RWPE2 (cell line): ENCODE measurements around the gene SLC37A4.
"Not testable (repeated sequence)": the region's sequence is repeated elsewhere in the genome, so short reads cannot be mapped to it uniquely, and the experiment has no call there.

Source experiments
- ATAC-seq: fragments of 200-7000 bp; cut with Tn5 transposase; 3 replicates; pipeline ENCODE4 v1.9.1; 2021; ENCODE audit warnings: low read depth
- DNase-seq: peaks from one replicate; pipeline ENCODE4 v3.0.0-alpha.2; 2020; ENCODE audit warnings: low spot score
- H3K27ac ChIP-seq: fragments of 450-650 bp; 2 replicates; pipeline ENCODE4 v1.5.1; 2017; ENCODE audit warnings: mild to moderate bottlenecking; ENCODE audit not compliant: poor library complexity, severe bottlenecking
- H3K27me3 ChIP-seq: fragments of 250-450 bp; sonication (Bioruptor Pico); 2 replicates; pipeline ENCODE4 v1.5.1; 2021; ENCODE audit warnings: mild to moderate bottlenecking, moderate library complexity; ENCODE audit not compliant: insufficient read depth, poor library complexity, severe bottlenecking
- H3K36me3 ChIP-seq: fragments of 250-450 bp; sonication (Bioruptor Pico); 2 replicates; pipeline ENCODE4 v1.5.1; 2020; ENCODE audit warnings: low read depth, mild to moderate bottlenecking, moderate library complexity
- H3K4me1 ChIP-seq: fragments of 250-450 bp; sonication (Bioruptor Pico); 2 replicates; pipeline ENCODE4 v1.5.1; 2021; ENCODE audit warnings: mild to moderate bottlenecking, moderate library complexity; ENCODE audit not compliant: insufficient read depth, poor library complexity, severe bottlenecking
- H3K4me3 ChIP-seq: fragments of 250-450 bp; sonication (Bioruptor Pico); 2 replicates; pipeline ENCODE4 v1.5.1; 2021; ENCODE audit warnings: mild to moderate bottlenecking, moderate library complexity; ENCODE audit not compliant: severe bottlenecking
- H3K9me3 ChIP-seq: fragments of 250-450 bp; sonication (Bioruptor Pico); 2 replicates; pipeline ENCODE4 v1.5.1; 2021; ENCODE audit warnings: mild to moderate bottlenecking, moderate library complexity; ENCODE audit not compliant: severe bottlenecking
- CTCF ChIP-seq: fragments of 450-650 bp; IDR thresholded peaks from one replicate; pipeline ENCODE4 v1.5.1; 2017; ENCODE audit warnings: mild to moderate bottlenecking, moderate library complexity; ENCODE audit not compliant: poor library complexity, severe bottlenecking

SLC37A4 gene

GRCh38 chr11:118996926-118997626 is 33.6 kb downstream of the SLC37A4 start:
- Histone ChIP-seq H3K4me3 (peak overlapping the region; percentile 50), H3K27me3 (no peaks in the 10 kb centered on the region), H3K9me3 (no peaks in the 10 kb centered on the region), H3K36me3 (peaks cover 30% of the 10 kb centered on the region), H3K27ac (peak overlapping the region; percentile 87), H3K4me1 (peaks cover 10% of the 10 kb centered on the region)
- DNase-seq (no peak), ATAC-seq (no peak; the same call in 2 of the 3 replicates)
- TF ChIP-seq CTCF, result no peak

- H3K36me3 ChIP-seq, H3K27me3 ChIP-seq, DNase-seq, ATAC-seq, H3K9me3 ChIP-seq, H3K27ac ChIP-seq, H3K4me1 ChIP-seq, H3K4me3 ChIP-seq: not testable (repeated sequence)
Observed at GRCh38 chr11:118991486-118992038, 39.1 kb downstream of the SLC37A4 start.

GRCh38 chr11:118988280-118988679 is 42.4 kb downstream of the SLC37A4 start:
- Histone ChIP-seq H3K27ac (peak overlapping the region; percentile 34), H3K36me3 (no peaks in the 10 kb centered on the region), H3K9me3 (no peaks in the 10 kb centered on the region), H3K4me1 (peaks cover 8% of the 10 kb centered on the region), H3K27me3 (no peaks in the 10 kb centered on the region), H3K4me3 (no peak overlapping the region)
- no peak for TF ChIP-seq CTCF
- DNase-seq (peak; percentile 84), ATAC-seq (peak; percentile 88)

- Histone ChIP-seq H3K27ac (no peak overlapping the region), H3K9me3 (no peaks in the 10 kb centered on the region), H3K27me3 (no peaks in the 10 kb centered on the region), H3K4me3 (no peak overlapping the region), H3K4me1 (peaks cover 8% of the 10 kb centered on the region), H3K36me3 (no peaks in the 10 kb centered on the region)
- DNase-seq, result no peak
- no peak for TF ChIP-seq CTCF
- no peak for ATAC-seq
Observed at GRCh38 chr11:118984825-118985224, 45.9 kb downstream of the SLC37A4 start.

- not testable (repeated sequence) for ATAC-seq, H3K27me3 ChIP-seq, DNase-seq, H3K4me3 ChIP-seq, H3K9me3 ChIP-seq, H3K4me1 ChIP-seq, H3K36me3 ChIP-seq, H3K27ac ChIP-seq
Observed at GRCh38 chr11:118984337-118984736, 46.3 kb downstream of the SLC37A4 start.
